HTERT RPE-1 (cell line): ENCODE results near the gene PODXL2.

ENCODE experiments used
- in situ Hi-C: fragments of 300-500 bp; cut with MboI; formaldehyde crosslinking; loops from 4 replicates; pipeline ENCODE4 v1.14.3; 2020; ENCODE audit warnings: low sequenced_read_pairs

PODXL2 gene

DNA sequence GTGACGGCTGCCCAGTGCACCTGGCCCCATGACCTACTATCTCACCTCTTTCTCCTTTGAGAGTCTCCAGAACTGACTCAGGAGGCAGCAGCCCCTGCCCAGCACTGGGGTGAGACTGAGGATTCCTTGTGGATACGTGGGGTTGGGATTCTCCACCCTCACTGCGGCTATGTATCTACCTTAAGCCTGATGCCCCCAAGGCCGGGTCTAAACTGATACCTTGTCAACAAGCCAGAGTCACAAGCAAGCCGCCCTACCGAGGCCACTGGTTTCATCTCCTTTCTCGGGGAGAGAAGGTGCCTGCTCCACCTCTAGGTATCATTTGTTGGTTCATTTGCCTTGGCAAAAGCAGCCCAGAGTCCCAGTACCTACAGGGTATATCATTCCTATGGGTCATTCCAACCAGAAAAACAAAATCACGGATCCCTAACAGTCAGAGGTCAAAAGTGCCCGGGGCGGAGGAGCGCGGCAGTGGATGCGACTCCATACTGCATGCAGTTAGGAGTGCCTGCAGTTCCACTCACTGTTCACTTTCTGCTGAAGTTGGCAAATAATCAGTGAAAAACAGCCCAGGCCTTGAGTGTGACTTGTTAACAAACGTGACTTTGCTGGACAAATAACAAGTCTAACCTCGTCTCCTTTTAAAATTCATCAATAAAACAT lies 91.3 kb downstream of the PODXL2 start:
- in situ Hi-C loops, result no loop called here

- in situ Hi-C loops, result no loop called here
Observed at GRCh38 chr3:127720985-127721935, 92.3 kb downstream of the PODXL2 start.

DNA sequence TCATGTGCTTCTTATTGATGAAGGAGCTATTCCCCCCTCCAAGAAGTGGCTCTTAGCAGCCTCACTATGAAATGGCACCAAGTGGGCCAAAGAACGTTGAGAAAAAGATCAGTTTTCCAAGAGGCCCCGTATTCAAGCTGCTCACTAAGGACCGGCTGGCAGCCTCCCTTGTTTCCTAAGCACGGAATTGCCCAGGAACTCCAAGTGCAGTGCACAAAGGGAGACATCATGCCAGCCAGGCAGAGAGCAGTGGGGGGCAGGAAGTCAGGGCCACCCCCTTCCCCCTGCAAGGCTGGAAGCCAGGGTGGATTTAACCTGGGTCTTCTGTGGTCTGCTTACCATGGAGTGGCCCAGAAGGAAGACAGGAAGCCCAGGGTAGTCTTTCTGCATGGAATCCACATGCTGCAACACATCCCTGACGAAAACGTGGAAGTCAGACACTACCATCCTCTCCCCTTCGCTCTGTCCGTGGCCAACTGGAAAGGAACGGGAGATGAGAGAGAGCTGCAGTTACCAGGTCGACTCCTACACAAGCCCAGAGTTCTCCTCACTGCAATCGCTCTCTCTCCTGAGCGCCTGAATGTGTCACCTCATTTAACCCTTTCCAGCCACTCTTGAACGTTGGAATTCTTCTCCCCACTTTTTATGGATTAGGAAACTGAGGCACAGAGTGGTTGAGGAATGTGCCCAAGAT lies 93.3 kb downstream of the PODXL2 start:
- in situ Hi-C loops, result no loop called here
